GM12878 (cell line): ENCODE results near the gene CARD19. TPM values are rescaled to one million over a fixed set of nuclear protein-coding genes. Genes with fewer than 3 reads are reported as not detected.

Source experiments
- BACH1 ChIP-seq: fragments of 450-650 bp; IDR thresholded peaks from 2 replicates; pipeline ENCODE4 v1.6.1; 2017; ENCODE audit warnings: mild to moderate bottlenecking, borderline replicate concordance
- BCLAF1 ChIP-seq: fragments of 450-650 bp; IDR thresholded peaks from 2 replicates; pipeline ENCODE4 v1.6.1; 2017; ENCODE audit warnings: antibody characterized with exemption, mild to moderate bottlenecking, moderate library complexity
- CEBPB ChIP-seq, 2 experiments: fragments of 150-350 bp in 1 of 2; IDR thresholded peaks; 2 replicates each; pipeline ENCODE4 v1.6.1; 2012 to 2014; ENCODE audit warnings: low read depth in 2 of 2, low read length in 2 of 2, borderline replicate concordance in 1 of 2, inconsistent platforms in 1 of 2
- EED ChIP-seq: sonication (generic); IDR thresholded peaks from 2 replicates; pipeline ENCODE4 v1.6.1; 2016; ENCODE audit warnings: antibody characterized with exemption, low read depth
- EP300 ChIP-seq, 2 experiments: fragments of 150-350 bp in 1 of 2; IDR thresholded peaks; 2 replicates each; pipeline ENCODE4 v1.6.1; 2011 to 2012; ENCODE audit warnings: low read depth in 2 of 2, low read length in 2 of 2, borderline replicate concordance in 1 of 2, improper control_type of control experiment in 1 of 2, inconsistent platforms in 1 of 2; ENCODE audit not compliant: control insufficient read depth in 1 of 2
- ESRRA ChIP-seq: IDR thresholded peaks from 2 replicates; pipeline ENCODE4 v1.6.1; 2012; ENCODE audit warnings: mild to moderate bottlenecking, low read length, improper control_type of control experiment
- FOS ChIP-seq: IDR thresholded peaks from 3 replicates; pipeline ENCODE4 v1.6.1; 2011; ENCODE audit warnings: borderline replicate concordance; ENCODE audit not compliant: insufficient read length; ENCODE audit errors: extremely low read depth
- FOXM1 ChIP-seq: IDR thresholded peaks from 2 replicates; pipeline ENCODE4 v1.6.1; 2012; ENCODE audit warnings: low read depth, mild to moderate bottlenecking, inconsistent platforms, low read length, moderate library complexity
- IRF5 ChIP-seq: fragments of 450-650 bp; IDR thresholded peaks from 2 replicates; pipeline ENCODE4 v1.6.1; 2017; ENCODE audit warnings: borderline replicate concordance
- JUNB ChIP-seq: IDR thresholded peaks from 2 replicates; pipeline ENCODE4 v1.6.1; 2016; ENCODE audit warnings: antibody characterized with exemption, mild to moderate bottlenecking
- KDM1A ChIP-seq: fragments of 200-600 bp; sonication (generic); IDR thresholded peaks from 2 replicates; pipeline ENCODE4 v1.6.1; 2016; ENCODE audit warnings: borderline replicate concordance
- MLLT1 ChIP-seq: fragments of 450-650 bp; IDR thresholded peaks from 2 replicates; pipeline ENCODE4 v1.6.1; 2016; ENCODE audit warnings: mild to moderate bottlenecking
- NRF1 ChIP-seq: conservative IDR thresholded peaks from 2 replicates; pipeline ENCODE4 v1.6.1; 2011; ENCODE audit warnings: mild to moderate bottlenecking, low read depth, low read length, improper control_type of control experiment
- POU2F2 ChIP-seq: IDR thresholded peaks from 3 replicates; pipeline ENCODE4 v1.6.1; 2011; ENCODE audit warnings: low read depth, mild to moderate bottlenecking, low read length, borderline replicate concordance
- RAD21 ChIP-seq: IDR thresholded peaks from 2 replicates; pipeline ENCODE4 v1.6.1; 2011; ENCODE audit warnings: mild to moderate bottlenecking, low read depth, low read length, moderate library complexity; ENCODE audit not compliant: insufficient read depth
- SMAD1 ChIP-seq: fragments of 450-650 bp; IDR thresholded peaks from 2 replicates; pipeline ENCODE4 v1.6.1; 2018; ENCODE audit warnings: mild to moderate bottlenecking, low read depth; ENCODE audit not compliant: partially characterized antibody
- SMC3 ChIP-seq: IDR thresholded peaks from 2 replicates; pipeline ENCODE4 v1.6.1; 2011; ENCODE audit warnings: low read length, improper control_type of control experiment, borderline replicate concordance
- SRF ChIP-seq, 2 experiments: IDR thresholded peaks; 2 replicates each; pipeline ENCODE4 v1.6.1; 2011; ENCODE audit warnings: low read depth in 2 of 2, low read length in 2 of 2, mild to moderate bottlenecking in 1 of 2, moderate library complexity in 1 of 2
- ZBED1 ChIP-seq: IDR thresholded peaks from 2 replicates; pipeline ENCODE4 v1.6.1; 2016; ENCODE audit warnings: borderline replicate concordance
- ZNF384 ChIP-seq: IDR thresholded peaks from 2 replicates; pipeline ENCODE4 v1.6.1; 2012; ENCODE audit warnings: low read depth, mild to moderate bottlenecking, low read length, improper control_type of control experiment, borderline replicate concordance
- polyA plus RNA-seq, 11 experiments: library from polyadenylated mRNA; depleted of rRNA in 4 of 11; unstranded in 6 of 11; stranded (reverse) in 5 of 11; fragments of >200 nt; fragmentation: Nextera tagmentation in 4 of 11; fragmentation: Illumina TruSeq in 1 of 11; extraction: Ambion mirVana in 4 of 11; extraction: Trizol in 1 of 11; gene quantifications; 1 replicate in 1 of 11; 2 replicates in 10 of 11; pipeline versions ENCODE4 v1.2.1 to v1.2.3, GENCODE V29; 2011 to 2016; ENCODE audit warnings: inconsistent platforms in 2 of 11, missing spikeins in 2 of 11, low read depth in 1 of 11
- total RNA-seq, 4 experiments: library from RNA; depleted of rRNA in 3 of 4; stranded (reverse); fragments of >200 nt in 3 of 4; fragmentation: Illumina TruSeq in 1 of 4; extraction: Trizol in 1 of 4; gene quantifications; 2 replicates each; pipeline versions ENCODE4 v1.2.1 to v1.2.3, GENCODE V29; 2013 to 2021

Gene CARD19
- total and polyA plus RNA-seq, 10 of the 15 experiments (the other 5 are each of a cell fraction or from before 2014, with no cell fraction given): 0.61 to 41.6 (median 19.9) TPM

- TF ChIP-seq EP300 (IDR thresholded peaks at IDR 0.05; ENCODE audit: borderline replicate concordance in 1 of 2, control insufficient read depth in 1 of 2, low read depth in 2 of 2, low read length in 2 of 2): no peak
- no peak for TF ChIP-seq FOS
- no peak for TF ChIP-seq MLLT1
- TF ChIP-seq SMC3: no peak
- TF ChIP-seq EED: no peak
- no peak for TF ChIP-seq CEBPB (IDR thresholded peaks at IDR 0.05; ENCODE audit: borderline replicate concordance in 1 of 2, low read depth in 2 of 2, low read length in 2 of 2)
- no peak for TF ChIP-seq JUNB
- no peak for TF ChIP-seq SMAD1
- no peak for TF ChIP-seq RAD21
- no peak for TF ChIP-seq FOXM1
- no peak; the same call in 1 of the 2 replicates for TF ChIP-seq BCLAF1
- TF ChIP-seq KDM1A: no peak
- TF ChIP-seq SRF (IDR thresholded peaks at IDR 0.05; ENCODE audit: low read depth in 2 of 2, low read length in 2 of 2): 0 out of 4 replicates have a peak, but pooled peaks of 1 of the 2 experiments have one; percentile 44
- TF ChIP-seq IRF5: no peak
- peak; percentile 94 for TF ChIP-seq ESRRA
- TF ChIP-seq ZNF384: no peak
- TF ChIP-seq BACH1: peak; percentile 76
- no peak for TF ChIP-seq NRF1
- TF ChIP-seq POU2F2: 0 out of 3 replicates have a peak, but pooled peaks have one; percentile 7
- TF ChIP-seq ZBED1: no peak
These were observed 549 bp upstream of the CARD19 start (continued) for GRCh38 chr9:93095205-93096130.
